HepG2 (cell line): ENCODE results near the gene TSC22D1. TPM values are rescaled to one million over a fixed set of nuclear protein-coding genes. Genes with fewer than 3 reads are reported as not detected.

ENCODE experiments used
- ATAC-seq: fragments of 200-7000 bp; cut with Tn5 transposase; 3 replicates; pipeline ENCODE4 v1.9.1; 2020; ENCODE audit warnings: mild to moderate bottlenecking, moderate library complexity
- BruUV-seq: library from RNA; stranded (reverse); fragments of 400-500 nt; replicated peaks from 2 replicates; lab custom pipeline; 2021; lab: Mats Ljungman, UMichigan
- CTCF ChIA-PET: fragments of 300-600 bp; formaldehyde crosslinking; extraction: SDS; loops from one replicate; lab custom pipeline; 2021; ENCODE audit warnings: low total read pairs, inconsistent platforms, low intra/inter-chr PET ratio; lab: Yijun Ruan, JAX
- POLR2A ChIA-PET: fragments of 350-600 bp; sonication (Branson Sonifier 250); formaldehyde crosslinking; loops from one replicate; lab custom pipeline; 2020; ENCODE audit warnings: antibody characterized with exemption, inconsistent platforms; lab: Yijun Ruan, JAX
- DNase-seq: peaks from one replicate; pipeline ENCODE4 v3.0.0-alpha.2; 2015; ENCODE audit warnings: low spot score
- FAIRE-seq: peaks from 3 replicates; lab custom pipeline; 2011; peaks lifted over from hg19 to GRCh38; lab: Jason Lieb, UNC
- H2AFZ ChIP-seq: one replicate; pipeline ENCODE4 v1.6.1; 2011; ENCODE audit warnings: low read length, inconsistent platforms
- H3K27ac ChIP-seq: fragments of 300-600 bp; 3 replicates; pipeline ENCODE4 v1.8.0; 2011; ENCODE audit warnings: mixed run types, mild to moderate bottlenecking, mixed read lengths, low read length, inconsistent platforms; ENCODE audit not compliant: insufficient read depth; ENCODE audit errors: extremely low read length
- H3K27me3 ChIP-seq, 2 experiments: fragments of 200-600 bp in 1 of 2; 2 replicates in 1 of 2; 3 replicates in 1 of 2; pipeline versions ENCODE4 v1.6.0 to v1.8.0; 2011; ENCODE audit warnings: low read length in 2 of 2, mild to moderate bottlenecking in 2 of 2, moderate library complexity in 2 of 2, inconsistent platforms in 1 of 2; ENCODE audit not compliant: insufficient read depth in 2 of 2, control insufficient read depth in 1 of 2
- H3K36me3 ChIP-seq, 2 experiments: fragments of 200-600 bp in 1 of 2; replicated peaks in 1 of 2; 2 replicates in 1 of 2; 3 replicates in 1 of 2; pipeline versions ENCODE4 v1.5.1 to v1.8.0; 2011; ENCODE audit warnings: low read length in 2 of 2, inconsistent platforms in 1 of 2; ENCODE audit not compliant: insufficient read depth in 2 of 2, control insufficient read depth in 1 of 2
- H3K4me1 ChIP-seq: 2 replicates; pipeline ENCODE4 v1.5.1; 2012; ENCODE audit warnings: low read length, inconsistent platforms; ENCODE audit not compliant: insufficient read depth
- H3K4me2 ChIP-seq: 2 replicates; pipeline ENCODE4 v1.6.0; 2011; ENCODE audit warnings: low read depth, low read length, inconsistent platforms
- H3K4me3 ChIP-seq, 3 experiments: fragments of 200-600 bp in 1 of 3; sonication (generic), shearing (Covaris generic) in 1 of 3; replicated peaks in 1 of 3; 2 replicates each; pipeline ENCODE4 v1.5.1; 2011 to 2016; ENCODE audit warnings: low read length in 3 of 3, inconsistent platforms in 2 of 3, low read depth in 2 of 3, mild to moderate bottlenecking in 2 of 3, control low read depth in 1 of 3, mixed read lengths in 1 of 3; ENCODE audit not compliant: insufficient read depth in 1 of 3
- H3K79me2 ChIP-seq: one replicate; pipeline ENCODE4 v1.6.1; 2011; ENCODE audit warnings: low read length, inconsistent platforms; ENCODE audit not compliant: insufficient read depth
- H3K9ac ChIP-seq: 2 replicates; pipeline ENCODE4 v1.6.0; 2011; ENCODE audit warnings: mild to moderate bottlenecking, low read depth, low read length, inconsistent platforms; ENCODE audit not compliant: insufficient read depth
- H3K9me3 ChIP-seq: 2 replicates; pipeline ENCODE4 v1.5.1; 2012; ENCODE audit warnings: mild to moderate bottlenecking, low read length
- H4K20me1 ChIP-seq: 2 replicates; pipeline ENCODE4 v1.6.0; 2011; ENCODE audit warnings: inconsistent platforms, mild to moderate bottlenecking, low read length, moderate library complexity; ENCODE audit not compliant: insufficient read depth
- ARID2 ChIP-seq: sonication (generic); formaldehyde crosslinking; IDR thresholded peaks from 2 replicates; pipeline ENCODE4 v1.8.1; 2022; ENCODE audit warnings: mild to moderate bottlenecking, missing genetic modification reagents, borderline replicate concordance
- IRF2 ChIP-seq: IDR thresholded peaks from 2 replicates; pipeline ENCODE4 v1.6.1; 2018; ENCODE audit warnings: missing genetic modification reagents, missing compliant biosample characterization
- KDM1A ChIP-seq: IDR thresholded peaks from 2 replicates; pipeline ENCODE4 v1.6.1; 2016; ENCODE audit warnings: missing compliant biosample characterization
- KLF12 ChIP-seq: sonication (generic); formaldehyde crosslinking; IDR thresholded peaks from 2 replicates; pipeline ENCODE4 v1.4.0; 2020; ENCODE audit warnings: missing genetic modification reagents, borderline replicate concordance
- MEF2D ChIP-seq: sonication (generic); formaldehyde crosslinking; IDR thresholded peaks from 2 replicates; pipeline ENCODE4 v1.5.1; 2020; ENCODE audit warnings: mild to moderate bottlenecking, missing genetic modification reagents
- MXD1 ChIP-seq: sonication (generic); formaldehyde crosslinking; IDR thresholded peaks from 2 replicates; pipeline ENCODE4 v1.4.0; 2020; ENCODE audit warnings: mild to moderate bottlenecking, missing genetic modification reagents
- PPARG ChIP-seq: conservative IDR thresholded peaks from 2 replicates; pipeline ENCODE4 v1.6.1; 2016; ENCODE audit warnings: missing biosample characterization, missing genetic modification reagents
- REXO4 ChIP-seq: sonication (generic); formaldehyde crosslinking; IDR thresholded peaks from 2 replicates; pipeline ENCODE4 v1.8.0; 2022; ENCODE audit warnings: missing genetic modification reagents, mild to moderate bottlenecking, borderline replicate concordance
- RFX5 ChIP-seq: IDR thresholded peaks from 2 replicates; pipeline ENCODE4 v1.6.1; 2011; ENCODE audit warnings: low read depth, low read length, improper control_type of control experiment
- SALL2 ChIP-seq: sonication (generic); formaldehyde crosslinking; IDR thresholded peaks from 2 replicates; pipeline ENCODE4 v1.8.1; 2023; ENCODE audit warnings: mild to moderate bottlenecking, missing genetic modification reagents, inconsistent platforms
- SIX1 ChIP-seq: sonication (generic); formaldehyde crosslinking; IDR thresholded peaks from 2 replicates; pipeline ENCODE4 v1.4.0; 2020; ENCODE audit warnings: missing genetic modification reagents, borderline replicate concordance
- SP2 ChIP-seq: sonication (generic); formaldehyde crosslinking; IDR thresholded peaks from 2 replicates; pipeline ENCODE4 v1.5.1; 2020; ENCODE audit warnings: mild to moderate bottlenecking, missing genetic modification reagents
- TRAFD1 ChIP-seq: sonication (generic); formaldehyde crosslinking; IDR thresholded peaks from 2 replicates; pipeline ENCODE4 v1.5.1; 2020; ENCODE audit warnings: missing genetic modification reagents, mild to moderate bottlenecking, borderline replicate concordance
- TRIM24 ChIP-seq: sonication (generic); formaldehyde crosslinking; IDR thresholded peaks from 2 replicates; pipeline ENCODE4 v1.8.0; 2022; ENCODE audit warnings: mild to moderate bottlenecking, missing genetic modification reagents
- ZFY ChIP-seq: sonication (generic); formaldehyde crosslinking; IDR thresholded peaks from 2 replicates; pipeline ENCODE4 v1.4.0; 2020; ENCODE audit warnings: missing genetic modification reagents
- ZKSCAN5 ChIP-seq: sonication (generic); formaldehyde crosslinking; IDR thresholded peaks from 2 replicates; pipeline ENCODE4 v1.5.1; 2020; ENCODE audit warnings: mild to moderate bottlenecking, missing genetic modification reagents
- ZMYM4 ChIP-seq: sonication (generic); formaldehyde crosslinking; IDR thresholded peaks from 2 replicates; pipeline ENCODE4 v1.8.1; 2023; ENCODE audit warnings: mild to moderate bottlenecking, missing genetic modification reagents
- ZNF20 ChIP-seq: sonication (generic); formaldehyde crosslinking; IDR thresholded peaks from 2 replicates; pipeline ENCODE4 v1.4.0; 2020; ENCODE audit warnings: mild to moderate bottlenecking, moderate library complexity, missing genetic modification reagents
- WGBS: methylation state at CpG from one replicate; pipeline ENCODE4 v1.1.6; 2017; ENCODE audit warnings: low lambda C conversion rate; 5-methylcytosine and 5-hydroxymethylcytosine counted together
- in situ Hi-C: cut with HindIII; loops from 2 replicates; pipeline ENCODE4 v1.10.0; 2017; ENCODE audit warnings: low pct_unique_long_range_greater_than_20kb; ENCODE audit not compliant: extremely low pct_ligation_motif_present
- intact Hi-C: fragments of 100-400 bp; cut with micrococcal nuclease; formaldehyde crosslinking; loops from one replicate; pipeline ENCODE4 v1.10.0; 2022; ENCODE audit not compliant: unreplicated experiment
- polyA plus RNA-seq, 8 experiments: library from polyadenylated mRNA; depleted of rRNA in 3 of 8; stranded (reverse) in 7 of 8; unstranded in 1 of 8; fragments of >200 nt; fragmentation: Illumina TruSeq in 4 of 8; extraction: Trizol in 4 of 8; gene quantifications; 2 replicates each; pipeline versions ENCODE4 v1.2.1 to v1.2.3, GENCODE V29; 2011 to 2016; ENCODE audit warnings: low read depth in 4 of 8, missing spikeins in 1 of 8, mixed read lengths in 1 of 8; ENCODE audit not compliant: insufficient read depth in 1 of 8
- total RNA-seq, 5 experiments: library from RNA; depleted of rRNA; stranded (reverse); fragments of >200 nt; fragmentation: Illumina TruSeq; extraction: Trizol; gene quantifications; 2 replicates each; pipeline ENCODE4 v1.2.3, GENCODE V29; 2016; ENCODE audit warnings: low read depth in 1 of 5
- TF ChIP-seq, protein P1 (sequence below): sonication (generic); formaldehyde crosslinking; IDR thresholded peaks from 2 replicates; pipeline ENCODE4 v1.4.0; 2020; ENCODE audit warnings: missing genetic modification reagents

Gene TSC22D1
- total and polyA plus RNA-seq, 2 of the 13 experiments (the other 11 are each of a cell fraction or from before 2014, with no cell fraction given) = 18.4 to 35.7 TPM

GRCh38 chr13:44395976-44396694 is 180.0 kb downstream of the TSC22D1 start:
- POLR2A ChIA-PET = interaction anchor here (0.7 to 1.7 kb wide), 3 partner anchors 10 to 44 kb away, joined by 3 to 5 read pairs (median 3); no protein-coding TSS in a partner anchor
- H3K27ac ChIP-seq = no peak overlapping the region
- CTCF ChIA-PET = no interaction called here

More at GRCh38 chr13:44395976-44396694, 180.0 kb downstream of the TSC22D1 start:
- Histone ChIP-seq H3K9me3 (no peaks in the 10 kb centered on the region), H3K36me3 (no peaks in the 10 kb centered on the region), H3K79me2 (no peaks in the 10 kb centered on the region), H3K9ac (no peak overlapping the region), H3K4me3 (peak overlapping the region in 2 of 3 experiments; percentile 18 to 37; a peak in 2 of 6 replicates), H3K4me1 (peaks cover 19% of the 10 kb centered on the region), H3K4me2 (peak overlapping the region; percentile 59), H4K20me1 (no peaks in the 10 kb centered on the region), H3K27me3 (no peaks in the 10 kb centered on the region), H2AFZ (no peak overlapping the region)
- no peak for DNase-seq
- no peak for FAIRE-seq
- in situ Hi-C loops (no loop called here), intact Hi-C loops (no loop called here)
- WGBS = 80% methylated on average over 8 of the region's 8 CpGs
- BruUV-seq = no TSS peak
- no peak for ATAC-seq
- no peak for TF ChIP-seq RFX5
- no peak for TF ChIP-seq TRAFD1 (CRISPR knock-in tag)
- TF ChIP-seq PPARG (CRISPR knock-in tag) = no peak
- TF ChIP-seq KLF12 (CRISPR knock-in tag) = no peak
- TF ChIP-seq ZFY (CRISPR knock-in tag) = no peak
- TF ChIP-seq TRIM24 (CRISPR knock-in tag) = no peak
- TF ChIP-seq, protein P1, sequence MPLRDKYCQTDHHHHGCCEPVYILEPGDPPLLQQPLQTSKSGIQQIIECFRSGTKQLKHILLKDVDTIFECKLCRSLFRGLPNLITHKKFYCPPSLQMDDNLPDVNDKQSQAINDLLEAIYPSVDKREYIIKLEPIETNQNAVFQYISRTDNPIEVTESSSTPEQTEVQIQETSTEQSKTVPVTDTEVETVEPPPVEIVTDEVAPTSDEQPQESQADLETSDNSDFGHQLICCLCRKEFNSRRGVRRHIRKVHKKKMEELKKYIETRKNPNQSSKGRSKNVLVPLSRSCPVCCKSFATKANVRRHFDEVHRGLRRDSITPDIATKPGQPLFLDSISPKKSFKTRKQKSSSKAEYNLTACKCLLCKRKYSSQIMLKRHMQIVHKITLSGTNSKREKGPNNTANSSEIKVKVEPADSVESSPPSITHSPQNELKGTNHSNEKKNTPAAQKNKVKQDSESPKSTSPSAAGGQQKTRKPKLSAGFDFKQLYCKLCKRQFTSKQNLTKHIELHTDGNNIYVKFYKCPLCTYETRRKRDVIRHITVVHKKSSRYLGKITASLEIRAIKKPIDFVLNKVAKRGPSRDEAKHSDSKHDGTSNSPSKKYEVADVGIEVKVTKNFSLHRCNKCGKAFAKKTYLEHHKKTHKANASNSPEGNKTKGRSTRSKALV (CRISPR knock-in tag) = no peak
- TF ChIP-seq ZMYM4 (CRISPR knock-in tag) = no peak
- no peak for TF ChIP-seq KDM1A (CRISPR knock-in tag)
- TF ChIP-seq MXD1 (CRISPR knock-in tag) = no peak
- no peak for TF ChIP-seq SP2 (CRISPR knock-in tag)
- TF ChIP-seq ZKSCAN5 (CRISPR knock-in tag) = no peak
- no peak for TF ChIP-seq SIX1 (CRISPR knock-in tag)
- TF ChIP-seq REXO4 = no peak
- no peak for TF ChIP-seq ZNF20 (CRISPR knock-in tag)
- TF ChIP-seq ARID2 (CRISPR knock-in tag) = no peak
- TF ChIP-seq IRF2 (CRISPR knock-in tag) = no peak
- no peak for TF ChIP-seq SALL2 (CRISPR knock-in tag)
- TF ChIP-seq MEF2D (CRISPR knock-in tag) = no peak
